NCI-H2107 treated with DMSO at 0.1 percent for 48 hours (cell line): ENCODE results near the gene GOLGA6L10.
A peak's percentile ranks its signal among the peaks of the same experiment; 100 is the strongest.
"Not testable (repeated sequence)": the region's sequence is repeated elsewhere in the genome, so short reads cannot be mapped to it uniquely, and the experiment has no call there.

Experiments
- DNase-seq: peaks from one replicate; lab custom pipeline; 2025; ENCODE audit not compliant: unreplicated experiment; lab: John Stamatoyannopoulos, UW

GOLGA6L10 gene

DNA sequence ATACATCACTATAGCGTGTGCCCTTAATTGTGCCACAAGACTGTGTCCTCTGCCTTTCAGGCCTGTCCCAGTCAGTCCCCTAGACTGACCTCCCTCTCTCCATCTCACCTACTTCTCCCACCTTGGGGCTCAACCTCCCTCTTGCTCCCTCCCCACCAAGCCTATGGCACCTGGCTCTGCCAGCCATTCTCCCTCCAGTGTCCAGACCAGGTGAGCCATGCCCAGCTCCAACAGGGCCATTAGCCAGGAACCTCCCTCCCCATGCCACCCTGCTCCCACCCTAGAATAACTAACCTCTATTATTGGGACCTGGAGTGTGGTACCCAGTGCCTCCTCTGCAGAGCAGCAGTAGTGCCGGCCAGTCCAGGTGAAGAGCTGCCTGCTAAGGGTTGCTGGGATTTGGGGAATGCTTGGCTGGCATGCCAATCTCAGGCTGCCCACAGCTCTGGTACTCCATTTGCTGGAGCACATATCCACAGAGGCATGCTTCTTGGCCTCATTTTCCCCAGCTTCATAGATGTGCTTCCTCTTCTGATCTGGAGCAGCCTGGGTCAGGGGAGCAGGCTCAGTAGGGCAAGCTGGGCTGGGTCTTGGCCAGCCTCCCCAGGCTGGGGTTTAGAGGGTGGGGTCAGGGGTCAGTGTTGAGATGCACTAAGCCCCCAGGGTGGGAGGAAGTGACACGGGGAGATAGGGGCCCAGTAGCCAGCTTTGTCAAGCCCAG, 47.8 kb downstream of the GOLGA6L10 start:
- DNase-seq, result no peak

DNA sequence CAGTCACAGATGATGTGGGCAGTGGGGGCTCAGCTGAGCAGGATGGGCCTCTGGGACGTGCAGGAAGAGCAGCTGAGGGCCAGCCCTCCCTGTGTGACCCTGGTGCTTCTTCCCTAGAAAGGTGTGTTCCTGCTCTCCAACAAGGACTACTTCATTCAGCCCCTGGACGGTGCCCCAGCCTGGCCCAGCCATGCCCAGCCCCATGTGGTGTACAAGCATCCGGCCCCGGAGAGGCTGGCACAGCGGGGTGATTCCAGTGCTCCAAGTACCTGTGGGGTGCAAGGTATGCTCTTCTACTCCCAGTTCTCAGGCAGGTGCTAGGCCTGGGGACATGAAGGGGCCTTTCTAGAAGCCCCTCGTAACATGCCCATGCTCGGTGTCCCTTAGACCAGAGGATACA, 48.4 kb downstream of the GOLGA6L10 start:
- DNase-seq, result no peak

- not testable (repeated sequence) for DNase-seq
Observed at GRCh38 chr15:82300326-82300725, 48.9 kb downstream of the GOLGA6L10 start.

DNA sequence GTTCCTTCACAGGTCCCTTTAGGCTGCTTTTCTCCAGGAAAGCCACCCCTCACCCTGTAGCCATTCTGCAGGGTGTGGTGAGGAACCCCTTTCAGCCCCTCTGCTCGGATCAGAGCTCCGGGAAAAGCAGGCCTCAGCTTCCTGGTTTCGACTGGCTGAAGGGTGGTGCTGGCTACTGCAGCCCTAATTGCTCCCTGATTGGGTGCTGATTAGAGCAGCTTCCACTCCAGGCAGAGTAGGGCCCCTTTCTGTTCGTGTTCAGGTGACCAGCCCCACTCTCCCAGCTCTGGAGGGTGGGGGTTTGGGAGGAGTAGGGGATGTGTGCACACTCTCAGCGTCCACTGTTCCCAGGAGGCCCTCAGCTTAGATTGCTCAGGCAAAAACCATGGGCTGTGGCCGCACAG, 49.8 kb downstream of the GOLGA6L10 start:
- not testable (repeated sequence) for DNase-seq

DNA sequence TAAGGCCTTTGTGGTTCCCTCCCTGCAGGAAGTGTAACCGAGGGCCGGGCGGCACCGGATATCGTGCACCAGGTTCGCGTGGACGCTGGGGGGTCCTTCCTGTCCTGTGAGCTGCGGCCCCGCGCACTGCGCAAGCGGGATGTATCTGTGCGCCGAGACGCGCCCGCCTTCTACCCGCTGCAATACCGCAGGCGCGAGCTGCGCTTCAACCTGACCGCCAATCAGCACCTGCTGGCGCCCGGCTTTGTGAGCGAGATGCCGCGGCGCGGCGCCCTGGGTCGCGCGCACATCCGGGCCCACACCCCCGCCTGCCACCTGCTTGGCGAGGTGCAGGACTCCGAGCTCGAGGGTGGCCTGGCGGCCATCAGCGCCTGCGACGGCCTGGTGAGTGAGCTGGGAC, 50.8 kb downstream of the GOLGA6L10 start:
- DNase-seq, result no peak

- no peak for DNase-seq
Observed at GRCh38 chr15:82298032-82298431, 51.2 kb downstream of the GOLGA6L10 start.

DNA sequence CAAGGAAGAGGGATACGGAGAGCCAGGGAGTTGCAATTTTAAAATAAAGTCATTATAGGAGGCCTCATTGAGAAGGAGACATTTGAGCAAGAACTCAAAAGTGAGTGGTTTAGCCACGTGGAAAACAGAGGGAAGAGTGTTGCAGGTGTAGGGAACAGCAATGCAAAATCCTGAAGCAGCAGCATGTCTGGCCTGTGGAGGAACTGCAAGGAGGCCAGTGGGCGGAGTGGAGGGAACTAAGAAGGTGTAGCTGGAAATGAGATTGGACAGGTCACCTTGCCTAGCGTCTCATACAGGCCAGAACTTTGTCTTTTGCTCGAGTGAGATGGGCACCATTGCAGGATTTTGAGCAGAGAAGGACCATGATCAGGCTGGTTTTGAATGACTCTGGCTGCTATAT, 51.7 kb downstream of the GOLGA6L10 start:
- no peak for DNase-seq

DNA sequence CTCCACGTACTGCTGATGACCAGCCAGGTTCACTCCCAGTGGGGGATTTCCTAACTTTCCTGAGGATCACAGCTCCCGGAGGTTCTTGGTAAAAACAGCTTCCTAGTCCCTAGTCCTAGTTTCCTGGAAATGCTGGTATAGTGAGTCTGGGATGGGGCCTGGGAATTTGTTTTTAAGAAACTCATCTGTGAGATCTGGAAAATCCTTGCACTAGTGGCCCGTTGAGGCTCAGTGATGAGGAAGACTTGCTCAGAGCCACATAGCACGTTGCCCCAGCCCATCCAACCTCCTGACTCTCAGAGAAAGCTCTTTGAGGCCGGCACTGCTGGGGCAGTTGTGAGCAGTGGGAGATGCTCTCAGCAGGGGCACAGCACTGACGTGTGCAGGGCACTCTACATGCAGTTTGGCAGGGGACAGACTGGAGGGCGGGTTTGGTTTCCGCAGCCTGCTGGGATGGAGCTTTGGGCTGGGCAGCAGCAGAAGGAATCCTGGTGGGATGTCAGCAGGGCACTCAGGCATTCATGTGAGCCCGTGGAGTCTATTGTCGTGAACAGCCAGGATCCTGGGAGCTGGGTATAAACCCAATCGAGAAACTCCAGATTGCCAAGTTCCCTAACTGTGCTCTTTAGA, 55.1 kb downstream of the GOLGA6L10 start:
- peak; percentile 48 for DNase-seq

DNA sequence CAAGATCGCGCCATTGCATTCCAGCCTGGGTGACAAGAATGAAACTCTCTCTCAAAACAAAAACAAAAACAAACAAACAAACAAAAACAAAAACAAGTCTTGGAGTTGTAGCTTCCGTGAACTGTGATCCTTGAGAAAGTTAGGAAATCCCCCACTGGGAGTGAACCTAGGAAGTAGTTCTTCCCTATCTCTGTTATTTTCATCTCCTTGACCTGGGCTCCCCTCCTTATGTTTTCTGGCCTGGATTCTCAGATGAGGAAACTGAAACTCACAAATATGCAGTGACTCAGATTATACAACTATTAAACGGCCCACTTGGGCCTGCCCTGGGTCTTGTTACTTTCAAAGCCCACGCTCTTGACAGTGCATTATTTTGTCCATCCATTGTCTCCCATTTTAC, 57.0 kb downstream of the GOLGA6L10 start:
- DNase-seq, result no peak
